Left lung (tissue), 10 donors: ENCODE measurements around the gene ID2. TPM values are rescaled to one million over a fixed set of nuclear protein-coding genes. Genes with fewer than 3 reads are reported as not detected.

Experiments used
- ATAC-seq: fragments of 200-7000 bp; cut with Tn5 transposase; one replicate; pipeline ENCODE4 v1.9.1; 2020; ENCODE audit warnings: moderate library complexity
- DNase-seq, 4 donors: peaks; one replicate each; pipeline ENCODE4 v3.0.0-alpha.2; 2013 to 2020
- H3K27ac ChIP-seq, 2 donors: fragments of 200-600 bp; sonication (generic) in 1 of 2; one replicate each; pipeline versions ENCODE4 v1.5.0 to v1.8.0; 2020 to 2021
- H3K27me3 ChIP-seq, 2 donors: fragments of 200-600 bp; sonication (generic) in 1 of 2; one replicate each; pipeline versions ENCODE4 v1.5.0 to v1.8.0; 2020 to 2021
- H3K36me3 ChIP-seq, 2 donors: fragments of 200-600 bp; sonication (generic) in 1 of 2; one replicate each; pipeline versions ENCODE4 v1.5.0 to v1.8.0; 2020 to 2021
- H3K4me1 ChIP-seq, 2 donors: fragments of 200-600 bp; one replicate each; pipeline ENCODE4 v1.8.0; 2021
- H3K4me3 ChIP-seq, 2 donors: fragments of 200-600 bp; sonication (generic) in 1 of 2; one replicate each; pipeline versions ENCODE4 v1.5.0 to v1.8.0; 2020 to 2021; ENCODE audit warnings: mild to moderate bottlenecking in 1 of 2
- H3K9me3 ChIP-seq, 2 donors: fragments of 200-600 bp; sonication (generic) in 1 of 2; one replicate each; pipeline versions ENCODE4 v1.5.0 to v1.8.0; 2020 to 2021
- intact Hi-C, 2 donors: fragments of 100-400 bp; cut with DNase I; formaldehyde crosslinking; loops; one replicate each; pipeline versions ENCODE4 v1.11.2 to v1.14.2; 2022
- polyA plus RNA-seq, 6 donors: library from polyadenylated mRNA; unstranded; fragments of 120-200 nt; gene quantifications; one replicate each; pipeline ENCODE4 v1.2.1, GENCODE V29; 2013; ENCODE audit not compliant: insufficient read length in 6 of 6
- total RNA-seq, 2 donors: library from RNA; stranded (reverse); fragmentation: NEBNext Ultra II Directional; extraction: Animal tissue kit (Norgen Biotek cat#: 25700); gene quantifications; one replicate each; pipeline ENCODE4 v1.2.1, GENCODE V29; 2021
- TF ChIP-seq, protein P1 (sequence below), 2 donors: fragments of 200-600 bp; sonication (generic) in 1 of 2; IDR thresholded peaks; one replicate each; pipeline versions ENCODE4 v1.5.0 to v1.8.0; 2021; ENCODE audit warnings: antibody characterized with exemption in 2 of 2
- donor health status: DM: no; HTN: yes; CAD: no.
- donor health status: DM: no; HTN: no; CAD: no.

Gene ID2
- total and polyA plus RNA-seq, 8 donors: 67.5 to 499 (median 347) TPM

DNA sequence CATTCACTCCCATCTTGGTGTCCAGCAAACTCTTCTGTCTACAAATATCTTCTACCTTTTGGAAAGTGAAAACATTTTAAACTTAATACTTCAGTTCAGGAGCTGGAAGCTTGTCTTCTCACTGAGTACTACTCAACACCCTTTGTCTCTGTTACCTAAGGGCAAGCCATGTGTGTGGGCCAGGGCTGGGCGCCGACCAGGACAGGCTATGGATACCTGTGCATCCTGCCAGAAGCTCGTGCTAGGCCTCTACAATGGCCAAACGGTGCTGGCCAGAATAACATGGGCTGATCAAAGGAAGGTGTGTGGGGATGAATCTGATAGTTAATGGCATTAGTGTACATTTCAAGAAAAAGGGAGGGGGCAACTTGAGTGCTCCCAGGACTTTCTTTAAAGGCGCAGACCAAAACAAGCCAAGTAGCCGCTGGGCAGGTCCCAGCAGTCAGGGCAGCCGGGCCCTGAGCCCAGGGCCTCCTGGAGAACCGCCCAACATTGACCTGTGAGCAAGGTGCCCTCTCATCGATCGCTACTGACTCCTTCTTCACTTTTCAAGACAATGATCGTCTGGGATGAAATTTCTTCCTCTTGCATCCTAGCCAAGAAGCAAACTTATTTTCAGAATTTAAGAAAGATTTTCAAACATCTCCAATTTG is 29.0 kb upstream of the ID2 start:
- TF ChIP-seq, protein P1, sequence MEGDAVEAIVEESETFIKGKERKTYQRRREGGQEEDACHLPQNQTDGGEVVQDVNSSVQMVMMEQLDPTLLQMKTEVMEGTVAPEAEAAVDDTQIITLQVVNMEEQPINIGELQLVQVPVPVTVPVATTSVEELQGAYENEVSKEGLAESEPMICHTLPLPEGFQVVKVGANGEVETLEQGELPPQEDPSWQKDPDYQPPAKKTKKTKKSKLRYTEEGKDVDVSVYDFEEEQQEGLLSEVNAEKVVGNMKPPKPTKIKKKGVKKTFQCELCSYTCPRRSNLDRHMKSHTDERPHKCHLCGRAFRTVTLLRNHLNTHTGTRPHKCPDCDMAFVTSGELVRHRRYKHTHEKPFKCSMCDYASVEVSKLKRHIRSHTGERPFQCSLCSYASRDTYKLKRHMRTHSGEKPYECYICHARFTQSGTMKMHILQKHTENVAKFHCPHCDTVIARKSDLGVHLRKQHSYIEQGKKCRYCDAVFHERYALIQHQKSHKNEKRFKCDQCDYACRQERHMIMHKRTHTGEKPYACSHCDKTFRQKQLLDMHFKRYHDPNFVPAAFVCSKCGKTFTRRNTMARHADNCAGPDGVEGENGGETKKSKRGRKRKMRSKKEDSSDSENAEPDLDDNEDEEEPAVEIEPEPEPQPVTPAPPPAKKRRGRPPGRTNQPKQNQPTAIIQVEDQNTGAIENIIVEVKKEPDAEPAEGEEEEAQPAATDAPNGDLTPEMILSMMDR (IDR thresholded peaks at IDR 0.05): no peak
- intact Hi-C loops: no loop called here
- Histone ChIP-seq H3K4me3 (no peak overlapping the region), H3K9me3 (no peaks in the 10 kb centered on the region), H3K36me3 (no peaks in the 10 kb centered on the region), H3K27ac (no peak overlapping the region), H3K27me3 (no peaks in the 10 kb centered on the region), H3K4me1 (no peaks in the 10 kb centered on the region)
- no peak for DNase-seq
- no peak for ATAC-seq

DNA sequence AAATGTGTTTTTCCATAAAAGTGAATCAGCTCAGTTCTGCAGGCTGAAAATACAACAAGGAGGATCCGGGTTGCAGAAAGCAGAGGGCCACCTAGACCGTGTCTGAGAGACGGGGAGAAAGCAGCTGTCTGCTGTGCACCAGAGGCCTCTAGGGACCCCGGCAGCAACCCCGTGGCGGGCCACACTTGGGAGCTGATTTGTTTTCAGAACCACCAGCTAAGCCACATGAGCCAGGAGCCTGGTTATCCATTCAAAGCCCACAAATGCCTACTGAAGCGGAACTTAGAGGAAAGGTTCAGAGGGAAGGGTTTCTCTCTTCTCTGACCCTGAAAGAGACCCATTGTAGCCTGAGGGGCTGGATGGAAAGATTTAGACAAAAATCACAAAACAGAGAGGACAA is 28.4 kb upstream of the ID2 start:
- Histone ChIP-seq H3K9me3 (no peaks in the 10 kb centered on the region), H3K4me1 (no peaks in the 10 kb centered on the region), H3K27ac (no peak overlapping the region), H3K36me3 (no peaks in the 10 kb centered on the region), H3K4me3 (no peak overlapping the region), H3K27me3 (no peaks in the 10 kb centered on the region)
- DNase-seq (no peak), ATAC-seq (no peak)
- TF ChIP-seq, protein P1 (IDR thresholded peaks at IDR 0.05): no peak
- intact Hi-C loops: no loop called here

DNA sequence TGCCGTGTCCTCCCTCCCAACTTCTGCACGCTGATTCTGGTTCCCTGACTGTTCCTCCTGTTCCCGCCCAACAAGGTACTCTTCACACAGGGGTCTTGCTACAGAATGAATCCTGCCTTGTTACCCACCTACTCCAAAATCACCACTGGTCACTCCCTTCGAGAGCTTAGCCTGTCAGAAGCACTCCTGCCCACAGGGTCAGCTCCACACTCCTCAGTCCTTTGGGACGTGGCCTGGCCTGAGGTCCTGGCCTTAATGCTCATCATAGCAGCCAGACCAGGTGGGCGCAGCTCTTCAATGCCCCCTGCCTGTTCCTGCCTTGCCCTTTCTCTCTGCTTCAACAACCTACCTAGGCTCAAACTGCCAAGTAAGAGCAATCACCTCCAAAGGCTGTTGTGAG is 27.8 kb upstream of the ID2 start:
- no peak overlapping the region for H3K27ac ChIP-seq
- TF ChIP-seq, protein P1 (IDR thresholded peaks at IDR 0.05): no peak
- no peak for ATAC-seq
- no peaks in the 10 kb centered on the region for H3K27me3 ChIP-seq
- H3K9me3 ChIP-seq: no peaks in the 10 kb centered on the region
- H3K4me3 ChIP-seq: no peak overlapping the region
- H3K36me3 ChIP-seq: no peaks in the 10 kb centered on the region
- H3K4me1 ChIP-seq: peaks cover 0 to 3% of the 10 kb centered on the region in 2 donors
- DNase-seq: no peak
- intact Hi-C loops: no loop called here

DNA sequence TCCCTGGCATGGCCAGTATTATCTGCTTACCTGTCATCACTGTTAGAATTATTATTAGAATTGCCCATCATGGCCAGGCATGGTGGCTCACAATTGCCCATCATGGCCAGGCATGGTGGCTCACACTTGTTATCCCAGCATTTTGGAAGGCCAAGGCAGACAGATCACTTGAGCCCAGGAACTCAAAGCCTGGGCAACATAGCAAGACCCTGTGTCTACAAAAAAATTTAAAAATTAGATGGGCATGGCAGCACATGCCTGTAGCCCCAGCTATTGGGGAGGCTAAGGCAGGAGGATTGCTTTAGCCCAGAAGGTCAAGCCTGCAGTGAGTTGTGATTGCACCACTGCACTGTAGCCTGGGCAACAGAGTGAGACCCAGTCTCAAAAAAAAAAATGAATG is 27.4 kb upstream of the ID2 start:
- intact Hi-C loops: no loop called here
- Histone ChIP-seq H3K36me3 (no peaks in the 10 kb centered on the region), H3K9me3 (no peaks in the 10 kb centered on the region), H3K27ac (no peak overlapping the region), H3K4me3 (no peak overlapping the region), H3K4me1 (peaks cover 0 to 7% of the 10 kb centered on the region in 2 donors), H3K27me3 (no peaks in the 10 kb centered on the region)
- DNase-seq: no peak
- TF ChIP-seq, protein P1 (IDR thresholded peaks at IDR 0.05): no peak
- ATAC-seq: no peak

DNA sequence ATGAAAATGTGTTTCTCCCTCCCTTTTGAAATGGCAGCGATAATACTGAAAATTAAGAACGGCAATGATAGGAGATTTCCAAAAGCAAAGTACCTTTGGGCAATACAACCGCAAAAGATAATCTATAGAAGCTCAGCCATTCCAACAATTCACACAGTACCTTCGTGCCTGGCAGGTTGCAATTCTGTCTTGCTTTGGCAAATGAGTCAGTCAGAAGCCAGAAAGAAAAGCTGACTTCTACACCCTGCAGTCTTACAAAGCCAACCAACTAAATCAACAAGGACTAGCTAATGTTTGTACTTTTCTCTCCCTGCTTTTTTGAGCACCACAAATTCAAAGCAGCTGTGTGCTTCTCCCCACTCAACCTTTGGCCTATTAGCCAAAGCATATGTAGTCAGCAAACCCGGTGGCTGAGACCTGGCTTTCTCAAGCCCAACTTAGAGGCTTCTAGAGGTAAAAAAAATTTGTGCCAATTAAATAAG is 25.7 kb upstream of the ID2 start:
- Histone ChIP-seq H3K4me3 (no peak overlapping the region), H3K4me1 (peaks cover 0 to 13% of the 10 kb centered on the region in 2 donors), H3K9me3 (no peaks in the 10 kb centered on the region), H3K27me3 (no peaks in the 10 kb centered on the region), H3K27ac (no peak overlapping the region), H3K36me3 (no peaks in the 10 kb centered on the region)
- no peak for ATAC-seq
- DNase-seq: peak in 1 of 4 donors; percentile 7
- intact Hi-C loops: no loop called here
- TF ChIP-seq, protein P1 (IDR thresholded peaks at IDR 0.05): no peak
